Endothelial cell (in vitro differentiated cells): ENCODE measurements around the gene GABBR1. TPM values are rescaled to one million over a fixed set of nuclear protein-coding genes. Genes with fewer than 3 reads are reported as not detected.
A peak's percentile ranks its signal among the peaks of the same experiment; 100 is the strongest.

ENCODE experiments used
- DNase-seq: peaks from one replicate; pipeline ENCODE4 v3.0.0; 2021; ENCODE audit warnings: low spot score
- H3K27ac Mint-ChIP-seq: one replicate; pipeline ENCODE4 v1.8.0; 2021; ENCODE audit warnings: mixed read lengths, inconsistent platforms; ENCODE audit not compliant: unreplicated experiment
- H3K27me3 Mint-ChIP-seq: one replicate; pipeline ENCODE4 v1.8.0; 2021; ENCODE audit warnings: mild to moderate bottlenecking, moderate library complexity, mixed read lengths, inconsistent platforms; ENCODE audit not compliant: unreplicated experiment
- H3K36me3 Mint-ChIP-seq: one replicate; pipeline ENCODE4 v1.8.0; 2021; ENCODE audit warnings: mild to moderate bottlenecking, low read depth, mixed read lengths, inconsistent platforms; ENCODE audit not compliant: unreplicated experiment
- H3K4me1 Mint-ChIP-seq: one replicate; pipeline ENCODE4 v1.8.0; 2021; ENCODE audit warnings: mild to moderate bottlenecking, mixed read lengths, inconsistent platforms; ENCODE audit not compliant: unreplicated experiment
- H3K4me3 Mint-ChIP-seq: one replicate; pipeline ENCODE4 v1.8.0; 2021; ENCODE audit warnings: mild to moderate bottlenecking, mixed read lengths, inconsistent platforms; ENCODE audit not compliant: unreplicated experiment
- H3K9me3 Mint-ChIP-seq: one replicate; pipeline ENCODE4 v1.8.0; 2021; ENCODE audit warnings: mixed read lengths, inconsistent platforms; ENCODE audit not compliant: unreplicated experiment
- total RNA-seq: library from RNA; stranded (reverse); fragmentation: NEBNext Ultra II Directional; extraction: Animal tissue kit (Norgen Biotek cat#: 25700); gene quantifications from one replicate; pipeline ENCODE4 v1.2.1, GENCODE V29; 2021; ENCODE audit not compliant: unreplicated experiment
- TF ChIP-seq, protein P1 (sequence below): fragments of 200-600 bp; sonication (generic); IDR thresholded peaks from one replicate; pipeline ENCODE4 v1.5.0; 2021; ENCODE audit warnings: antibody characterized with exemption; ENCODE audit not compliant: unreplicated experiment

Gene GABBR1
- total RNA-seq, 1 donor from 2014 or later: 164 TPM

DNA sequence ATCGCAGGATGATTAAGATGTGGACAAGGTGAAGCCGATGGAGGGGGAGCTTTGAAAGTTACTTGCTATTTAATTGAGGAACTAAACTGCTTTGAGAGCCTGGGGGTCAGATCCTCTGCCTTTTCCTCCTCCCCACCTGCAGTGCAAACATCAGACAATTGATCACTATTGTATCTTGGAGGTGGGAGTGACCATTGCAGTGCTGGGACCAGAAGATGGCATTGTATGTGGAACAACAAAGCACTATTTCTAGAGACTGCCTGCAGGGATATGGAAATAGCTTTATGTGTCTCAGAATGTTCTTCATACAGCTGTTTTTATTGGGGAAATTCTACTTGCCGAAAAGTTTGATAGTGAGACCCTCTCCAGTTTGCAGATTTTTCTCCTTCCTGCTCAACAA is 28.1 kb upstream of the GABBR1 start:
- Mint-ChIP-seq H3K27ac (no peak overlapping the region), H3K27me3 (peaks cover 4% of the 10 kb centered on the region), H3K4me1 (peaks cover 10% of the 10 kb centered on the region), H3K4me3 (no peak overlapping the region), H3K36me3 (no peaks in the 10 kb centered on the region), H3K9me3 (no peaks in the 10 kb centered on the region)
- TF ChIP-seq, protein P1, sequence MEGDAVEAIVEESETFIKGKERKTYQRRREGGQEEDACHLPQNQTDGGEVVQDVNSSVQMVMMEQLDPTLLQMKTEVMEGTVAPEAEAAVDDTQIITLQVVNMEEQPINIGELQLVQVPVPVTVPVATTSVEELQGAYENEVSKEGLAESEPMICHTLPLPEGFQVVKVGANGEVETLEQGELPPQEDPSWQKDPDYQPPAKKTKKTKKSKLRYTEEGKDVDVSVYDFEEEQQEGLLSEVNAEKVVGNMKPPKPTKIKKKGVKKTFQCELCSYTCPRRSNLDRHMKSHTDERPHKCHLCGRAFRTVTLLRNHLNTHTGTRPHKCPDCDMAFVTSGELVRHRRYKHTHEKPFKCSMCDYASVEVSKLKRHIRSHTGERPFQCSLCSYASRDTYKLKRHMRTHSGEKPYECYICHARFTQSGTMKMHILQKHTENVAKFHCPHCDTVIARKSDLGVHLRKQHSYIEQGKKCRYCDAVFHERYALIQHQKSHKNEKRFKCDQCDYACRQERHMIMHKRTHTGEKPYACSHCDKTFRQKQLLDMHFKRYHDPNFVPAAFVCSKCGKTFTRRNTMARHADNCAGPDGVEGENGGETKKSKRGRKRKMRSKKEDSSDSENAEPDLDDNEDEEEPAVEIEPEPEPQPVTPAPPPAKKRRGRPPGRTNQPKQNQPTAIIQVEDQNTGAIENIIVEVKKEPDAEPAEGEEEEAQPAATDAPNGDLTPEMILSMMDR: no peak
- no peak for DNase-seq

DNA sequence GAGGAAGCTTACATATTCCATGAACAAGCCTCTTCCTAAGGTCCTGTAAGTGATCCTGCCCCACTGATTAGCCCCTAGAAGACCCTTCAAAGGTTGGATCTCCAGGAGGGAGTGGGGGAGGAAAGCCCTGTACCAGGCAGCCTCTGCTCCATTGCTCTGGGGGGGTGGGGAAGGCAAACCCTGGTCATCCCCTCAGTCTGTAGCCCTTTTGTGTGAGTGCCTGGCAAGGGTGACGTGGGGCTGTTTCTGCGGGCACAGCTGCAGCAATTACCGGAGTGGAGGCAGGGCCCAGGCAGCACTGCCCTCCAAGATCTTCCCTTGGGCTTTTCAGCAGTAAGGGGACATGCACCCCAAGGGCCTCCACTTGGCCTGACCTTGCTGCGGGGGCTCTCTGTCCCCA is 23.8 kb upstream of the GABBR1 start, which contains the start of gene MOG:
Gene MOG (plus strand): TSS at position 295 of the 400 bp plus-strand sequence. CDS start 118 bp downstream, outside the sequence.
- Mint-ChIP-seq H3K4me1 (peaks cover 9% of the 10 kb centered on the region), H3K27ac (no peak within 1 kb of the TSS), H3K36me3 (no peaks in the 10 kb centered on the region), H3K9me3 (no peaks in the 10 kb centered on the region), H3K27me3 (peaks cover 6% of the 10 kb centered on the region), H3K4me3 (no peak within 1 kb of the TSS)
- TF ChIP-seq, protein P1: no peak
- no peak for DNase-seq

DNA sequence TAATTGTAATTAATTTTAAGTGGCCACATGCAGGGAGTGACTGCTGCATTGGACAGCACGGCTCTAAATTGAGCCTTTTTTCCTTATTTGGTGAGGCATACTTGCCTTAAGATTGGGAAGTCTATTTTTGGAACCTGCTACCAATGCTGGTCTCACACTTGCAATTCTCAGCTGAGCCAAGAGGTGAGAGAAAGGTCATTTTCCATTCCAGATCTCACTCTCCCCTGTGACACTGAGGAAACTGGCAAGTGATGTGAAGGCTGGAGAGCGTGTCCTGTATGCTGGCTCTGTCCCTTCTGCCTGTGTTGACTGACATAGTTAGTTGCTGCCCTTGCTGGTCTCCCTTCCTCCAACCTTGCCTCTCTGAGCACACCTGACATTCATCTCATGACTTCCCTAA is 23.2 kb upstream of the GABBR1 start:
- peaks cover 4% of the 10 kb centered on the region for H3K4me1 Mint-ChIP-seq
- peaks cover 6% of the 10 kb centered on the region for H3K27me3 Mint-ChIP-seq
- H3K4me3 Mint-ChIP-seq: no peak overlapping the region
- DNase-seq: no peak
- TF ChIP-seq, protein P1: no peak
- no peaks in the 10 kb centered on the region for H3K9me3 Mint-ChIP-seq
- no peak overlapping the region for H3K27ac Mint-ChIP-seq
- no peaks in the 10 kb centered on the region for H3K36me3 Mint-ChIP-seq

DNA sequence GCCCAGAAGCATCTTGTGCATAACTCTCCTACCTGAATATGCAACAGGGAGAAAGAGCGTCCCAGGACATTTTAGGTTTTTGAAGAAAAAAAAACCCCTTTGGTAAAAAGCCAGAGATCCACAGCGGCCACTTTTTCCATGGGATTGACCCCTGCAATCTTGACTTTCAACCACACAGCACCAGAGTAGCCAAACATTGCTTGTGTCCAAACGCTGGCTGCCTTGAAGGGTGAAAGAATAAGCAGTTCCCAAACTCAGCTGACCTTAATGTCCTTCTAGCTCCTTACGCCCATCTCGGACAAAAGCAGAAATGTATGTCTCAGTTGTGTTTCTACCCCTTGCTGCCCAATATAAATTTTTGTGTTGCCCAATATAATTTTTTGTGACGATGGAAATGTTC is 22.7 kb upstream of the GABBR1 start:
- Mint-ChIP-seq H3K9me3 (no peaks in the 10 kb centered on the region), H3K36me3 (no peaks in the 10 kb centered on the region), H3K27ac (no peak overlapping the region), H3K27me3 (peaks cover 2% of the 10 kb centered on the region), H3K4me1 (no peaks in the 10 kb centered on the region), H3K4me3 (no peak overlapping the region)
- TF ChIP-seq, protein P1: no peak
- no peak for DNase-seq

DNA sequence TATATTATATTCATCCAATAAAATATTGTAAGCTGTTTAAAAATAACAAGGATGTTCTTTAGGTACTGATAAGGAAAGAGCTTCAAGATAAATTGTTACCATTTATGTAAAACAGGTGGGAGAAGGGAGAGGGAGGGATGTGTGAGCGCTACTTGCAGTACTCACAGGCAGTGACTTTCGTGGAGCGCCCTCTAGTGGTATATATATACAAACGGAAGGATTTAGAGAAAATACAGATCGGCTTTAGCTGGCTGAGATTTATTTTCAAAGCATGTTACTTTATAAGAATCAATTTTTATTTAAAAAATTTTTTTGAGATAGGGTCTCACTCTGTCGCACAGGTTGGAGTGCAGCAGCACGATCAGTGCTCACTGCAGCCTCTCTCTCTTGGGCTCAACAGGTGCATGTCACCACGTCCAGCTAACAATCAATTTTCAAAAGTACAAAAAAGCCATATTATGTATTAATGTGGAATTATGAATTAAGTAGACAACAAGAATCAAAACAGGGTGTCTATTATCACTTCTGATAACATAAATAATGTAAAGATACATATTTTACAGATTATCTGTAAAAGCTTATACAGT is 20.6 kb upstream of the GABBR1 start:
- peaks cover 3% of the 10 kb centered on the region for H3K27me3 Mint-ChIP-seq
- peaks cover 3% of the 10 kb centered on the region for H3K4me1 Mint-ChIP-seq

More for the DNA sequence above, 20.6 kb upstream of the GABBR1 start:
- TF ChIP-seq, protein P1: peak; percentile 87
- no peaks in the 10 kb centered on the region for H3K9me3 Mint-ChIP-seq
- DNase-seq: peak; percentile 36
- H3K4me3 Mint-ChIP-seq: no peak overlapping the region
- no peaks in the 10 kb centered on the region for H3K36me3 Mint-ChIP-seq
- no peak overlapping the region for H3K27ac Mint-ChIP-seq
